Measurements from ENCODE around the gene MBP. TPM values are rescaled to one million over a fixed set of nuclear protein-coding genes. Genes with fewer than 3 reads are reported as not detected.

MBP gene
- polyA plus RNA-seq, 1 experiment: 2.1 TPM

DNA sequence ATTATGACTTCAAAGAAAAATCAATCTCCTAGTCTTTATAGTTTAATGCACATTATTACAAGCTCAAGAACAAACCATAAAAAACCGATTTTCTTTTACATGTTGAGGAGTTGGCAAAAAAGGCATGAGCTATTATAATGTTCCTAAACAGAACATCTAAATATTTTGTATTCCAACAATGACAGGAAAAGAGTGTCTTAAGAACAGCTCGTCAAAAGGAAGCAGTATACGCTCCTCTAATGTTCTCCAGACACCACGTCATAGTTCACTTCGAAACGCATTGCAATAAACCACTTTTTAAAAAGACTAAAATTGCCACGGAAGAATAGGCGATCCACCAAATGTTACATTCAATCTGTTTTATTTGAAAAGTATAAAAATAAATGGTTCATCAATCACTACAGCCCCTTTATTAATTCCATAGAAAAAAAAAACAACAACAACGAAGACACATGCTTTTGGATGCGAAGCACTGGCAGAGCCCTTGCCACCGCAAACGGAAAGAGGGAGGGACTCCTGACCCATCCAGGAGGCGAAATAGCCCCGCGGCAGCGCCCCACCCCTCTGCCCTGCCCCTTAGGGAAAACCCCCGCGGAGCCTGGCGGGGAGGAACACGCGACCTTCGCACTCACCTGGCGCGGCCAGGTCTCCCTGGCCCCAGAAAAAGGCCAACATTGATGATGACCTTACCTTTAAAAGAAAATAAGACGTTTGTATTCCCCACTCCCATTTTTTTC lies 45.8 kb downstream of the MBP start:
- Histone ChIP-seq H3K36me3 (ENCODE audit: control insufficient read depth, insufficient read depth, low read length) (no peaks in the 10 kb centered on the region), H3K4me3 (ENCODE audit: low read depth, low read length) (peak overlapping the region; percentile 27), H3K27me3 (ENCODE audit: control insufficient read depth, insufficient read depth, low read length) (no peaks in the 10 kb centered on the region)
- ChIA-PET POLR2A (interaction anchor here (1.2 kb wide), 1 partner anchor 15 kb away, joined by 3 read pairs; no protein-coding TSS in a partner anchor), CTCF (interaction anchor here (0.6 to 1.3 kb wide), 4 partner anchors 10 to 704 kb away, joined by 3 to 5 read pairs (median 3); no protein-coding TSS in a partner anchor)
- TF ChIP-seq, protein P1, sequence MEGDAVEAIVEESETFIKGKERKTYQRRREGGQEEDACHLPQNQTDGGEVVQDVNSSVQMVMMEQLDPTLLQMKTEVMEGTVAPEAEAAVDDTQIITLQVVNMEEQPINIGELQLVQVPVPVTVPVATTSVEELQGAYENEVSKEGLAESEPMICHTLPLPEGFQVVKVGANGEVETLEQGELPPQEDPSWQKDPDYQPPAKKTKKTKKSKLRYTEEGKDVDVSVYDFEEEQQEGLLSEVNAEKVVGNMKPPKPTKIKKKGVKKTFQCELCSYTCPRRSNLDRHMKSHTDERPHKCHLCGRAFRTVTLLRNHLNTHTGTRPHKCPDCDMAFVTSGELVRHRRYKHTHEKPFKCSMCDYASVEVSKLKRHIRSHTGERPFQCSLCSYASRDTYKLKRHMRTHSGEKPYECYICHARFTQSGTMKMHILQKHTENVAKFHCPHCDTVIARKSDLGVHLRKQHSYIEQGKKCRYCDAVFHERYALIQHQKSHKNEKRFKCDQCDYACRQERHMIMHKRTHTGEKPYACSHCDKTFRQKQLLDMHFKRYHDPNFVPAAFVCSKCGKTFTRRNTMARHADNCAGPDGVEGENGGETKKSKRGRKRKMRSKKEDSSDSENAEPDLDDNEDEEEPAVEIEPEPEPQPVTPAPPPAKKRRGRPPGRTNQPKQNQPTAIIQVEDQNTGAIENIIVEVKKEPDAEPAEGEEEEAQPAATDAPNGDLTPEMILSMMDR (IDR thresholded peaks at IDR 0.05; ENCODE audit: insufficient read depth, low read depth, low read length): no peak
- no peak for DNase-seq (ENCODE audit: low read depth)

DNA sequence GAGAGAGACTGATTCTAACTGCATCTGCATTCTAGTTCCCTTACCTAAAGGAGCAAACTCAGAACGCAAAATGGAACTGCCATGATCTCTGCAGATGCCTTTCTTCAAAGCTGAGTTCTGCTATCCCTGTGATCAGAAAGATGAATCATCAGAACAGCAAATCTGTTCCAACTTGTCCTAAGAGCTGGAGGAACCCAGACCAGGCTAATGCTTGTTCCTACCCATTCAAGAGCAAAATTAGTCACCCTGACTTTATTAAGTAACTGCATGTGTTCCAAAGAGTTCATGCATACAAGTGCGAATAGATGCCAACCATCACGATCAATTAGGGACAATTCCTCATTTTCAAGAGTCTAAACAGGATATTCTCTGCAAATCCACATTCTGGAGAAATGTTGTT lies 46.5 kb downstream of the MBP start:
- Histone ChIP-seq H3K27me3 (ENCODE audit: control insufficient read depth, insufficient read depth, low read length) (no peaks in the 10 kb centered on the region), H3K36me3 (ENCODE audit: control insufficient read depth, insufficient read depth, low read length) (no peaks in the 10 kb centered on the region), H3K4me3 (ENCODE audit: low read depth, low read length) (no peak overlapping the region)
- TF ChIP-seq, protein P1 (IDR thresholded peaks at IDR 0.05; ENCODE audit: insufficient read depth, low read depth, low read length): no peak
- POLR2A ChIA-PET: interaction anchor here (1.2 kb wide), 1 partner anchor 16 kb away, joined by 3 read pairs; no protein-coding TSS in a partner anchor
- peak; percentile 76 for DNase-seq (ENCODE audit: low read depth)
- CTCF ChIA-PET: interaction anchor here (0.6 to 1.3 kb wide), 5 partner anchors 10 to 703 kb away, joined by 3 to 5 read pairs (median 3); no protein-coding TSS in a partner anchor

DNA sequence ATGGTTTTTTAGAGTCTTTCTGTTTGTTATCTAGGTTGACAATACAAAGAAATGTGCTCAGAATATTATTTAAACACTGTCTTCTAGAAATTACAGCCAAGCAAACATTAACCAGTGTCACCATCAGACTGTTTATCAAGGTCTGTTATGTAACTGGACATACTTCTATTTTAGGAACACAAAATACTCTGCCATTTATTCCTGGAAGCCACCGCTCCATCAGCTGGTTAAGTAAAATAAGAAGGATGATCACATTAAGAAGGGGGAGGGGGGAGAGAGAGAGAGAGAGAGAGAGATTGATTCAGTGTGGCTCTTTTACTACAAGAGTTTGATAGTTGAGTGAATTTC lies 47.9 kb downstream of the MBP start:
- ChIA-PET POLR2A (no interaction called here), CTCF (interaction anchor here (0.8 to 1.3 kb wide), 2 partner anchors 18 to 127 kb away, joined by 3 to 4 read pairs; no protein-coding TSS in a partner anchor)
- Histone ChIP-seq H3K4me3 (ENCODE audit: low read depth, low read length) (no peak overlapping the region), H3K27me3 (ENCODE audit: control insufficient read depth, insufficient read depth, low read length) (no peaks in the 10 kb centered on the region), H3K36me3 (ENCODE audit: control insufficient read depth, insufficient read depth, low read length) (no peaks in the 10 kb centered on the region)
- TF ChIP-seq, protein P1 (IDR thresholded peaks at IDR 0.05; ENCODE audit: insufficient read depth, low read depth, low read length): no peak
- DNase-seq (ENCODE audit: low read depth): no peak

DNA sequence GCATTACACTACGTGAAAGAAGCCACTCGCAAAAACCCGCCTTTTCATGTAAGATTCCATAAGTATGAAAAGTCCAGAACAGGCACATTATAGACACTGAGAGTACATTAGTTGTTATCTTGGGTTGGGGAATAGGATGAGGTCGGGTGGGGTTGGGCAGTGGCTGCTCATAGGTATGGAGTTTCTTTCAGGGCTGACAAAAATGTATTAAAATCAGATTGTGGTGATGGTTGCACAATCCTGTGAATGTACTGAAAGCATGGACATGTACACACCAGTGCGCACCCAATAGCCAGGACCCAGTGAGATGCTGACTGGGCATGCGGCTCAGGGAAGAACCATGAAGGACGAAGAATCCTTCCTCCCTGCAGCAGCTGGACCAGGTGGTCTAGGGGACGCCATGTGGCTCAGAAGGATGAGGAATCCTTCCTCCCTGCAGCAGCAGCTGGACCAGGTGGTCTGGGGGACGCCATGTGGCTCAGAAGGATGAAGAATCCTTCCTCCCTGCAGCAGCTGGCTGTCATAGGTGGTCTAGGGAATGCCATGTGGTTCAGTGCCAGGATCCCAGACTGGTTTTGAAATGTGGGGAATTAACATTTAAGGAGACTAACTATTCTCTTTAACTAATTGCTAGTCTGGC lies 50.1 kb downstream of the MBP start:
- DNase-seq (ENCODE audit: low read depth): no peak
- Histone ChIP-seq H3K27me3 (ENCODE audit: control insufficient read depth, insufficient read depth, low read length) (no peaks in the 10 kb centered on the region), H3K36me3 (ENCODE audit: control insufficient read depth, insufficient read depth, low read length) (no peaks in the 10 kb centered on the region), H3K4me3 (ENCODE audit: low read depth, low read length) (no peak overlapping the region)
- TF ChIP-seq, protein P1 (IDR thresholded peaks at IDR 0.05; ENCODE audit: insufficient read depth, low read depth, low read length): no peak
- ChIA-PET CTCF (interaction anchor here (1.4 kb wide), 1 partner anchor 15 kb away, joined by 3 read pairs; no protein-coding TSS in a partner anchor), POLR2A (no interaction called here)

DNA sequence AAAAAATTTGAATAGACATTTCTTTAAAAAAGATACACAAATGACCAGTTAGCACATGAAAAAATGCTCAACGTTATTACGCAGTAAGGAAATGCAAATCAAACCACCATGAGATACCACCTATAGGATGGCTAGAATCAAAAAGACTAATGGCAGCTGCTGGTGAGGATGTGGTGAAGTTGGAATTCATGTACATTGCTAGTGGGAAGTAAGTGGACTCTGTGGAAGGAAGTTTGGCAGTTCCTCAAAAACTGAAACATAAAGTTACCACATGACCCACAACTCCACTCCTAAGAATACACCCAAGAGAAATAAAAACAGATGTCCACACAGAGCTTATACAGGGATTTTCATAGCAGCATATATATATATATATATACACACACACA lies 51.2 kb downstream of the MBP start:
- no peak for DNase-seq (ENCODE audit: low read depth)
- no peaks in the 10 kb centered on the region for H3K27me3 ChIP-seq (ENCODE audit: control insufficient read depth, insufficient read depth, low read length)
- H3K4me3 ChIP-seq (ENCODE audit: low read depth, low read length): no peak overlapping the region
- CTCF ChIA-PET: interaction anchor here (0.5 kb wide), 1 partner anchor 15 kb away, joined by 4 read pairs; no protein-coding TSS in a partner anchor
- no peaks in the 10 kb centered on the region for H3K36me3 ChIP-seq (ENCODE audit: control insufficient read depth, insufficient read depth, low read length)
- TF ChIP-seq, protein P1 (IDR thresholded peaks at IDR 0.05; ENCODE audit: insufficient read depth, low read depth, low read length): no peak
- POLR2A ChIA-PET: no interaction called here

All from BJ (cell line).